8988T (cell line): ENCODE results near the gene METTL9.
"Not testable (repeated sequence)": the region's sequence is repeated elsewhere in the genome, so short reads cannot be mapped to it uniquely, and the experiment has no call there.

Experiments
- DNase-seq: peaks from one replicate; pipeline ENCODE4 v3.0.0; 2011

Gene METTL9

GRCh38 chr16:21599122-21600030 lies at the start of gene METTL9:
TSS of gene METTL9 (plus strand) at chr16:21599577. CDS start at chr16:21599734, 157 bp downstream.
- DNase-seq, result peak; percentile 57

DNA sequence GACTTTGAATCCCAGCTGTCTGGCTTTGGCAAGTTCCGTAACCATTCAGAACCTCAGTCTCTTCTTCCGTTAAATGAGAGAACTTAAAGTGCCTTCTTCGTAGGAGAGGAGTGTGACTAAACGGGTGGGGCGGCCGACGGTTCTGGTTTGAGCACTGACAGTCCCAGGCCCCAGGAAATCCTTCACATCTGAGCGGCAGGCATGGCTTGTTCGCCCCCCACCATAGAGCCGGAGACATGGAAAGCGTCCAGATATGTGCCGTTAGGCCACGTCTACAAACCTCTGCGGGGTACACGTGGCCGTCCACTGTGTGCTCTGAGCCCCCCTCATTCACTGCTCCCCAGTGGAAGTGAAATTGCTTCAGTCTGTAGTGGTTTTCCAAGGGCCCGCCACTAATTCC lies 49.4 kb upstream of the METTL9 start:
- not testable (repeated sequence) for DNase-seq

DNA sequence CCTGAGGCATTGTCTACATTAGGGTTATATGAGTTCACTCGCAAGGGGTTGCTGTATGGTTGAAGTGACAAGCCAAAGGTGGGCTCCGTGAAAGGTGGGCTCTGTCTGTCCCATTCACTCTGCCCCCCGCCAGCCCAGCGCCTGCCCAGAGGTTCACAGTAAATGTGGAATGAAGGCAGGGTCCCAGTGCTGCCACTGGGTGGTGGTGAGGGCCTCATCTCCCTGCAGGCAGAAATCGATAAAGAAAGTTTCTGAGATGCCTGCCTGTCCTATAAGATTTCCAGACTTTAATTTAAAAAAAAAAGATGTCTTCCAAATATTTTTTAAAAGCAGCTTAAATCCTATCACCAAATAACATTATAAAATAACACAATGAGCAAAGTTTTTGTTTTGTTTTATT lies 48.9 kb upstream of the METTL9 start:
- DNase-seq, result not testable (repeated sequence)

GRCh38 chr16:21551076-21551475 lies 48.3 kb upstream of the METTL9 start:
- DNase-seq, result not testable (repeated sequence)

- not testable (repeated sequence) for DNase-seq
Measured at GRCh38 chr16:21551600-21551999, 47.8 kb upstream of the METTL9 start.

- DNase-seq, result not testable (repeated sequence)
Measured at GRCh38 chr16:21553481-21554296, 45.7 kb upstream of the METTL9 start.

DNA sequence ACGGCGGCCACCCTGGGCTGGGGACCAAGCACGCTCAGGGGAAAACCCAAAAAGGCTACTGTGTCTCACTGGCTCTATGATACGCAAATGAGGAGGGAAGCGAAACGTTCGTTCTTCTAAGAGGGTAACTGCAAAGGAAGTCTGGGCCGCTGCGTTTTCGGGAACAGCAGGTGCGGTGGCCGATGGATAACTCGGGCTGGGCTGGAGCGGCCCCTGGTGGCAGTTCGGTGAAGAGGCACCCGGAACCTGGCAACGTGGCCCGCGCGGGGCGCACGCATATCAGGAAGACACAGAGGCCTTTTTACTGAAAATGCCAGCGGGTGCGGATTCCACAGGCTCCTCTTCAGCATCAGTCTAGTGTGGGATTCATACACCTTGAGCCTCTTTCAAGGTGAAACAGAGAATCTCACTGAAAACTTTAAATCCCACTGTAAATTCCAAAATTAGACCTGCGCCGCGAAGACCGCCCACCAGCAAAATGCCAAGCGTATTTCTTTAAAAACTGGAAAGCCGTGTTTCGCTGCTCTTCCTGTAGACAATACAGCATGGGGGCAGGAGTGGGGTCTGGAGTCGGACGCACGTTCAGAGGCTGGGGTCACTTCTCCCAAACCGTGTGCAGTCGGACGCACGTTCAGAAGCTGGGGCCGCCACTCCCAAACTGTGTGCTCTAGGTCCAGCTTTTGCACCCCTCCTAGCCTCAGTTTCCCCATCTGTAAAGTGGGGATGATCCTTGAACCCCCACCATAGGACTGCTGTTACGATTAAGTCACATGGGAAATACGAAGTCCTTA lies 44.4 kb upstream of the METTL9 start:
- peak; percentile 71 for DNase-seq

- not testable (repeated sequence) for DNase-seq
Measured at GRCh38 chr16:21555621-21556020, 43.8 kb upstream of the METTL9 start.

DNA sequence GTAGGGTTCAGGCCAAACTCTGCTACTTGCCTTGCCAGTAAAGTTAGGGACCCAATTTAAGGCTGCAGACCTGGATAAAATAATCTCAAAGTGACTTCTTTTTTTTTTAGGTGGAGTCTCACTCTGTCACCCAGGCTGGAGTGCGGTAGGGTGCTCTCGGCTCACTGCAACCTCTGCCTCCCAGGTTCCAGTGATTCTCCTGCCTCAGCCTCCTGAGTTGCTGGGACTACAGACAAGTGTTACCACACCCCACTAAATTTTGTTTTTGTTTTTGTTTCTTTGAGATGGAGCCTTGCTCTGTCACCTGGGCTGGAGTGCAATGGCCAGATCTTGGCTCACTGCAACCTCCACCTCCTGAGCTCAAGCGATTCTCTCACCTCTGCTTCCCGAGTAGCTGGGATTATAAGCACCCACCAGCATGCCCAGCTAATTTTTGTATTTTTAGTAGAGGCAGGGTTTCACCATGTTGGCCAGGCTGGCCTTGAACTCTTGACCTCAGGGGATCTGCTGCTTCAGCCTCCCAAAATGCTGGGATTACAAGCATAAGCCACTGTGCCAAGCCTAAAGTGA lies 43.3 kb upstream of the METTL9 start:
- not testable (repeated sequence) for DNase-seq

DNA sequence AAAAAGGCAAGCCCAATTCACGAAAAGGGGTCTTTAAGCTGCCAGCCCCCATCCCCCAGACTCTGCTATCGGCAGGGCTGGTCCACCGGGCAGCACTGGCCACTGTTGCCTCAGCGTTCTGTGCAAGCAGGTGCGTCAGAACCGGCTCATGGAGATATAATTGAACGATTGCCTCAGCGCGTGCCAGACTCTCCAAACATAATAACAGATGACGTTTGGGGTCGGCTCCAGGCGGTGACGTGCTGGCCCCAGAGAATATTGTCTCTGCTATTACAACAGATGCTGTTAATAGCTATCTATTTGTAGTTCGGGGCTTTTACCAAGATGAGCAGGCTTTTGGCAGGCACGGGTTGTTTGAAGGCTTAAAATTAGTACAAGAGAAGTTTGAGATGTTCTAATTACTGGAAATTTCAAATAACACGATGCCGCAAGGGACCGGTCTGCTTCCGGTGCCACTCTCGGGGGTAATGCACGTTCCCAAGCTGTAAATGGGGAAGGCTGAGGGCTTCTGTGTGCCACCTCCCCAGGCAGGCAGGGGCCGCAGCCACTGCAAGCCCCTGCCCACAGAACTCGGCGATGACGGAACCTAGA lies 42.6 kb upstream of the METTL9 start:
- DNase-seq, result not testable (repeated sequence)

- DNase-seq, result no peak
Measured at GRCh38 chr16:21560462-21560861, 38.9 kb upstream of the METTL9 start.

- no peak for DNase-seq
Measured at GRCh38 chr16:21563676-21564075, 35.7 kb upstream of the METTL9 start.

- not testable (repeated sequence) for DNase-seq
Measured at GRCh38 chr16:21564367-21564766, 35.0 kb upstream of the METTL9 start.

DNA sequence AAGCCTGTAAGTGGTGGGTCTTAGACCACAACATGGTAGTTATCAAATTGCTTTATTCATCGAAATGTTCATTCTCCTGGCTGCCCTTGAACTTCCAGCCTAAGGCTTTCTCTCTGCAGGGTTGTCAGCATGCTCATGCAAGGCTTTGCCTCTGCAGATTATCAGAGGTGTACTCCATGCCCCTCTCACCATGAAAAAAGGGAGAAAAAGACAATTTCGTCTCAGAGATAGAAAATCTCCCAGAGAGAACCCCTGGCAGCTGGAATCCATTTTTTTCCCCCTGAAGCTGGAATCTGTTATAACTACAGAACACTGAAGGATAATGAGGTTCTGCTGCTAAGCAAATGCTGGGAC lies 33.9 kb upstream of the METTL9 start:
- DNase-seq, result no peak

- no peak for DNase-seq
Measured at GRCh38 chr16:21565861-21566669, 33.3 kb upstream of the METTL9 start.

DNA sequence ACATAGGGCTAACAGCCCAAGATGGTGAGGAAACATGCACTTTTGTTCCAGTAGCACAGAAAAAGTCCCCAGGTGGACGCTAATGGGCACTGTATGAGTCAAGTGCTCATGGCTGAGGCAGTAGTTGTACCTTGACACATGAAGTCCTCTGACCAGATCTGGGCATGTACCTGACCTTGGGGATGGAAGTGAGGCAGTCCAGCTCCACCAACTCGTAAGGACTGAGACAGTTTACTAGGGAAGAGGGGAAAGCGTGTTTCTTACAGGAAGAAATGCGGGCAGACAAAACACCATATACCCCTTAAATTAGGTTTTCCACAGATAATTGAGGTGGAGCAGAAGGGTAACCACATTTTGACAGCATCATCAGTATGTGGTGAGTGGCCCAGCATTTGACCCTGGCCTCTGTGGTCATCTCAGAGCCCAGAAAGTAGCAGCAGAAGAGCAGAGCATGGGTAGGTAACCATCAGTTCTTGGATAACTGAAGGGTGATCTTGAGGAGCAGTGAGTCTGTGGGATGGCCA lies 32.4 kb upstream of the METTL9 start:
- no peak for DNase-seq

GRCh38 chr16:21567496-21567895 lies 31.9 kb upstream of the METTL9 start:
- DNase-seq, result not testable (repeated sequence)

- no peak for DNase-seq
Measured at GRCh38 chr16:21568502-21569189, 30.7 kb upstream of the METTL9 start.

- no peak for DNase-seq
Measured at GRCh38 chr16:21570676-21571017, 28.7 kb upstream of the METTL9 start.

DNA sequence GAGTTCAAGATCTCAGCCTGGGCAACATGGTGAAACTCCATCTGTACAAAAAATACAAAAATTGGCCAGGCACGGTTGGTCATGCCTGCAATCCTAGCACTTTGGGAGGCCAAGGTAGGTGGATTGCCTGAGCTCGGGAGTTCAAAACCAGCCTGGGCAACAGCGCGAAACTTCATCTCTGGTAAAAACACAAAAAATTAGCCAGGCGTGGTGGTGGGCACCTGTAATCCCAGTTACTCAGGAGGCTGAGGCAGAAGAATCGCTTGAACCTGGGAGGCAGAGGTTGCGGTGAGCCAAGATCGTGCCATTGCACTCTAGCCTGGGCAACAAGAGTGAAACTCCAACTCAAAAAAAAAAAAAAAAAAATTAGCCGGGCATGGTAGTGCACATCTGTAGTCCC lies 25.9 kb upstream of the METTL9 start:
- not testable (repeated sequence) for DNase-seq

DNA sequence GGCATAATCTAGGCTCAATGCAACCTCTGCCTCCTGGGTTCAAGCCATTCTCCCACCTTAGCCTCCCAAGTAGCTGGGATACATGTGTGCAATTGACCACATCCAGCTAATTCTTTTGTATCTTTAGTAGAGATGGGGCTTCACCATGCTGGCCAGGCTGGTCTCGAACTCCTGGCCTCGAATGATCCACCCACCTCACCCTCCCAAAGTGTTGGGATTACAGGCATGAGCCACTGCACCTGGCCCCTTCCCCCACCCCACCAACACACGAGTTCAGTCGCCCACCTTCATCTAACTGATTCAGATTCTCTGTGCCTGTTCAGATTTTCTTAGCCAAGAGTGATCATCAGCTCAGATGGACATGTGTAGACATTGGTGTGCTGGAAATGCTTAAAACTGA lies 25.0 kb upstream of the METTL9 start:
- no peak for DNase-seq
